Activated CD4-positive, alpha-beta T cell treated with anti-CD3 and anti-CD28 coated beads for 1 hour (primary cell): ENCODE measurements around the gene MRRF.

Experiments
- DNase-seq: peaks from one replicate; pipeline ENCODE4 v3.0.0-alpha.2; 2020

MRRF gene

GRCh38 chr9:122228568-122229484 lies 35.9 kb upstream of the MRRF start, which contains the start of gene LHX6:
Gene LHX6, minus strand, starts transcription at chr9:122228957. Its CDS starts 217 bp downstream, at chr9:122228740.
- DNase-seq = no peak

- DNase-seq = no peak
Observed at GRCh38 chr9:122229485-122229837, 35.2 kb upstream of the MRRF start.

GRCh38 chr9:122232796-122233306 lies 31.8 kb upstream of the MRRF start:
- no peak for DNase-seq

GRCh38 chr9:122234022-122234748 lies 30.5 kb upstream of the MRRF start:
- DNase-seq = no peak

GRCh38 chr9:122236681-122237080 lies 28.0 kb upstream of the MRRF start:
- no peak for DNase-seq

GRCh38 chr9:122239722-122240121 lies 25.0 kb upstream of the MRRF start:
- DNase-seq = no peak

- DNase-seq = no peak
Observed at GRCh38 chr9:122244349-122244748, 20.3 kb upstream of the MRRF start.

- DNase-seq = no peak
Observed at GRCh38 chr9:122246666-122247065, 18.0 kb upstream of the MRRF start.

- DNase-seq = no peak
Observed at GRCh38 chr9:122248448-122248865, 16.2 kb upstream of the MRRF start.

GRCh38 chr9:122251351-122251750 lies 13.3 kb upstream of the MRRF start:
- DNase-seq = no peak

GRCh38 chr9:122252796-122253195 lies 11.9 kb upstream of the MRRF start:
- DNase-seq = no peak

GRCh38 chr9:122254761-122255160 lies 9.9 kb upstream of the MRRF start:
- no peak for DNase-seq

- no peak for DNase-seq
Observed at GRCh38 chr9:122256206-122256605, 8.5 kb upstream of the MRRF start.

GRCh38 chr9:122258886-122259415 lies 5.7 kb upstream of the MRRF start:
- DNase-seq = no peak

GRCh38 chr9:122261469-122261881 lies 3.2 kb upstream of the MRRF start:
- DNase-seq = no peak

GRCh38 chr9:122262073-122262472 lies 2.6 kb upstream of the MRRF start:
- DNase-seq = no peak

- no peak for DNase-seq
Observed at GRCh38 chr9:122263699-122264349, 858 bp upstream of the MRRF start.

GRCh38 chr9:122265149-122265915 lies 650 bp downstream of the MRRF start:
- DNase-seq = peak; percentile 9

GRCh38 chr9:122268041-122268814 lies 3.5 kb downstream of the MRRF start:
- no peak for DNase-seq

- no peak for DNase-seq
Observed at GRCh38 chr9:122274055-122274454, 9.4 kb downstream of the MRRF start.

- DNase-seq = no peak
Observed at GRCh38 chr9:122276096-122276495, 11.4 kb downstream of the MRRF start.
